ENCODE data around the gene TERT.
"Not testable (repeated sequence)": the region's sequence is repeated elsewhere in the genome, so short reads cannot be mapped to it uniquely, and the experiment has no call there.

The TERT gene

DNA sequence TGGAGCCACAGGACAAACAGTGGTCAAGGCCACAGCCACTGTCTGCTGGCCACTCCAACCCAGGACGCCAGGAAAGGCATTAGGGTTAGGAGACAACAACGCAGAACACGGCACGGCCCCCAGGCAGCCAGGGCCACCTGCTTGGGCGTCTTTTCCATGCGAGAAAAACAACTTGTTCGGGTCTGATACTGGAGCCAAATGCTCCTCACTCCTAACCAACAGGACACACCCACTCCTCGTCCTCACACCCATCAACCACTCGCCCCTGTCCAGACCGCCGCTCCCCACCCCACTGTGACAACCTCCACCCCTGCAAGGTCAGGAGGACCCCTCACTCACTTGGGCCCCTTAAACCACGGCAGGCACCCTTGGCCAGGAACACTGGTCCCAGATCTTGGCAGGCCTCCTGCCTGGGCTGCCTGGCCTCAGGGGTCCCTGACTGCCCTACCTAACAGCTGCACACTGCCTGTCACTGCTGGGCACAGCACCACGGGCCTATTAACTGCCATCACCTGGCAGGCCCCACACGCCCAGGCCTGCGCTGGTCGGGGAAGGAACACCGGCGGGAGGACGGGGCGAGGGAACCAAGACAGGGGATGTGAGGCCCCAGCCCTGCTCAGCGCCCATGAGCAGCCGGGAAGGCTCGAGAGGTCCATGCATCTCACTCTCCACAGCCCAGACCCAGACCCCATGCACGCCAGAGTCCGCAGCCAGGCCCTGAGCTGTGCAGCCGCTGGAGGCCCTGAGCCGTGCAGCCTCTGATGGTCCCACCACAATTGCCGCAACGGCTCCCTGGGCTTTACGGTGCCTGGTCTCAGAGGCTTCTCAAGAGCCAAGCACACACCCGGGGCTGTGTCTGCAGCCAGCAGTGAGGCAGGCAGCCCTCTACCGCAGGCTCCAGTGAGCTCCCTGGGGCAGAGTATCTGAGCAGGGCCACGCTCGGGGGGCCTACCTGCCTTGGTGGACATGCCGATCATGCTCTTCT, 36.3 kb upstream of the TERT start:
- no peak for DNase-seq (ENCODE audit: low read depth)

DNA sequence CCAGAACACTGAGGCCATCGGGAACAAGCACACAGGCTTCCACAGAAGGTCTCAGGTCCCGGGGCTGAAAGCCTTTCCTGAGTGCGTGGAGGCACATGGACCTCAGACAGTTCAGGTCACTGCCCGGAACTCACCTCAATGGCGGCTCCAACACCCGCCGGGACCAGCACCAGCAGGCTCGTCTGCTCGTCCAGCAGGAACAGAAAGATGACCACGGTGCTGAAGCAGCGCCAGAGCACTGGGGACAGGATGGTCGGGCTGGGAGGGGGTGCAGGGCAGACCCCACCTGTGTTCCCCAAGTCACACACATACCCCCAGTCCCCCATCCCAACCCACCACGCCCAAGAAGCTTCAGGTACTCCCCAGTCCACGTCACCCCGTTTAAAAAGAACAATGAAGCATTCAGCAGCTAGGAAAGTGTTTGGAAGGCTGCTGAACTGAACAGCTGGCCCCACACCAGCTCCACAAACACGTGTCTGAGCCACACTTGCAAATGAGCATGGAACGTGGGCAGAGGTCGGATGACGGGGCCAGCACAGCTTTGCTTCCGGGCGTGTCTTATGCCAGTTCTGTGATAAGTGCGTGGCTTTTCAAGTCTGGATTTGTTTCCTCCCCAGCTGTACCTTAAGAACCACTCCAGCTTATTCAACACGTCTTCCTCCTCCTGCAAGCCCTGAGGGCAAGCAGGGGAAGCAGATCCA, 35.4 kb upstream of the TERT start:
- no peak for DNase-seq (ENCODE audit: low read depth)

DNA sequence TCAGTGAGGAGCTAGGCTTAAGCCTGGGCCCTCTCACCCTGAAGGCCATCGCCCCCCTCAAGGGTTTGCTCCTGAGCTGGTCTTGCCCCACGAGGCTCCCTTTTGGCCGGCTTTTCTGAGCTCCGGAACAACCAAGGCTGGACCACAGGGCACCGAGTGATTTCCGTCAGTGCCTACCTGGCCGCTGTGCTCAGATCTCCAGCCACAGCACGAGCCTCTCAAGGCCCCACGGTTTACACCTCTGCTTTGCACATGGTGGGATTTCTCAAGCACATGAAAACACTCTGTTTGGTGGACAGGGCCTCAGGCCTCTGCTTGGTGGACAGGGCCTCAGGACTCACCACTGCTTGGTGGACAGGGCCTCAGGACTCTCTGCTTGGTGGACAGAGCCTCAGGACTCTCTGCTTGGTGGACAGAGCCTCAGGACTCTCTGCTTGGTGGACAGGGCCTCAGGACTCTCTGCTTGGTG, 34.3 kb upstream of the TERT start:
- DNase-seq (ENCODE audit: low read depth): no peak

DNA sequence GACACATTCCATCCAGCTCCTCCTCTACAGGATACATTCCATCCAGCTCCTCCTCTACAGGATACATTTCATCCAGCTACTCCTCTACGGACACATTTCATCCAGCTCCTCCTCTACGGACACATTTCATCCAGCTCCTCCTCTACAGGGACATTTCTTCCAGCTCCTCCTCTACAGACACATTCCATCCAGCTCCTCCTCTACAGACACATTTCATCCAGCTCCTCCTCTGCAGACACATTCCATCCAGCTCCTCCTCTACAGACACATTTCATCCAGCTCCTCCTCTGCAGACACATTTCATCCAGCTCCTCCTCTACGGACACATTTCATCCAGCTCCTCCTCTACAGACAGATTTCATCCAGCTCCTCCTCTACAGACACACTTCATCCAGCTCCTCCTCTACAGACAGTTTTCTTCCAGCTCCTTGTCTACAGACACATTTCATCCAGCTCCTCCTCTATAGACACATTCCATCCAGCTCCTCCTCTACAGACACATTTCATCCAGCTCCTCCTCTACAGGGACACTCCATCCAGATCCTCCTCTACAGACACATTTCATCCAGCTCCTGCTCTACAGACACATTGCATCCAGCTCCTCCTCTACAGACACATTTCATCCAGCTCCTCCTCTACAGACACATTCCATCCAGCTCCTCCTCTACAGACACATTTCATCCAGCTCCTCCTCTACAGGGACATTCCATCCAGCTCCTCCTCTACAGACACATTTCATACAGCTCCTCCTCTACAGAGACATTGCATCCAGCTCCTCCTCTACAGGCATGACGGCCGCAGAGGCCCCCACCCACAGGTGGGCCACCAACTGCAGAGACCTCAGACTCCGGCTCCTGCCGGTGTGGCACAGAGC, 33.6 kb upstream of the TERT start:
- DNase-seq (ENCODE audit: low read depth): not testable (repeated sequence)

DNA sequence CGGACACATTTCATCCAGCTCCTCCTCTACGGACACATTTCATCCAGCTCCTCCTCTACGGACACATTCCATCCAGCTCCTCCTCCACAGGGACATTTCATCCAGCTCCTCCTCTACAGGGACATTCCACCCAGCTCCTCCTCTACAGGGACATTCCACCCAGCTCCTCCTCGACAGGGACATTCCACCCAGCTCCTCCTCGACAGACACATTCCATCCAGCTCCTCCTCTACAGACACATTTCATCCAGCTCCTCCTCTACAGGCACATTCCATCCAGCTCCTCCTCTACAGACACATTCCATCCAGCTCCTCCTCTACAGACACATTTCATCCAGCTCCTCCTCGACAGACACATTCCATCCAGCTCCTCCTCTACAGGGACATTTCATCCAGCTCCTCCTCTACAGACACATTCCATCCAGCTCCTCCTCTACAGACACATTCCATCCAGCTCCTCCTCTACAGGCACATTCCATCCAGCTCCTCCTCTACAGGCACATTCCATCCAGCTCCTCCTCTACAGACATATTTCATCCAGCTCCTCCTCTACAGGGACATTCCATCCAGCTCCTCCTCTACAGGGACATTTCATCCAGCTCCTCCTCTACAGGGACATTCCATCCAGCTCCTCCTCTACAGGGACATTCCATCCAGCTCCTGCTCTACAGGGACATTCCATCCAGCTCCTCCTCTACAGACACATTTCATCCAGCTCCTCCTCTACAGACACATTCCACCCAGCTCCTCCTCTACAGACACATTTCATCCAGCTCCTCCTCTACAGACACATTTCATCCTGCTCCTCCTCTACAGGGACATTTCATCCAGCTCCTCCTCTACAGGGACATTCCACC, 32.3 kb upstream of the TERT start:
- DNase-seq (ENCODE audit: low read depth): not testable (repeated sequence)

DNA sequence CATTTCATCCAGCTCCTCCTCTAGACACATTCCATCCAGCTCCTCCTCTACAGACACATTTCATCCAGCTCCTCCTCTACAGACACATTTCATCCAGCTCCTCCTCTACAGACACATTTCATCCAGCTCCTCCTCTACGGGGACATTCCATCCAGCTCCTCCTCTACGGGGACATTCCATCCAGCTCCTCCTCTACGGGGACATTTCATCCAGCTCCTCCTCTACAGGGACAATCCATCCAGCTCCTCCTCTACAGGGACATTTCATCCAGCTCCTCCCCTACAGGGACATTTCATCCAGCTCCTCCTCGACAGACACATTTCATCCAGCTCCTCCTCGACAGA, 31.6 kb upstream of the TERT start:
- not testable (repeated sequence) for DNase-seq (ENCODE audit: low read depth)

DNA sequence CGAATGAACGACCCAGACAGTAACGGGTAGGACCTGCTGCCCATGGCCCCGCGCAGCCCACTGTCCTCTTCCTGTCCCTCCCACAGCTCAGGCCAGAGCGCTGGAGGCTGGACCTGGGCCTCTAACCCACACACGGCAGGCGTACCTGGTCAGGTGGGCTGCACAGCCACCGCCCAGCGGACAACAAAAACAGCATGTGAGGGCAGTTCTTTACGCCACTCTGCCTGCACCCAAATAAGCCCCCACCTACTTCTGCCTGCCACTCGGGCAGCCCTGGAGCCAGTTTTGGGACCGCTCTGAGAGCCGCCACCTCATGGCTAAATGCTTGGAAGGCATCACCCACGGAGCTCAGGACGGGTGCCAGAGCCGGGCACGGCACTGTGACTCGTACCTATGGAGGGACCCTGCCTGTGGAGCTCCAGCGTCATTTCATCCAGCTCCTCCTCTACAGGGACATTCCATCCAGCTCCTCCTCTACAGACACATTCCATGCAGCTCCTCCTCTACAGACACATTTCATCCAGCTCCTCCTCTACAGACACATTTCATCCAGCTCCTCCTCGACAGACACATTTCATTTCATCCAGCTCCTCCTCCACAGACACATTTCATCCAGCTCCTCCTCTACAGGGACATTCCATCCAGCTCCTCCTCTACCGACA, 31.1 kb upstream of the TERT start:
- DNase-seq (ENCODE audit: low read depth): no peak

DNA sequence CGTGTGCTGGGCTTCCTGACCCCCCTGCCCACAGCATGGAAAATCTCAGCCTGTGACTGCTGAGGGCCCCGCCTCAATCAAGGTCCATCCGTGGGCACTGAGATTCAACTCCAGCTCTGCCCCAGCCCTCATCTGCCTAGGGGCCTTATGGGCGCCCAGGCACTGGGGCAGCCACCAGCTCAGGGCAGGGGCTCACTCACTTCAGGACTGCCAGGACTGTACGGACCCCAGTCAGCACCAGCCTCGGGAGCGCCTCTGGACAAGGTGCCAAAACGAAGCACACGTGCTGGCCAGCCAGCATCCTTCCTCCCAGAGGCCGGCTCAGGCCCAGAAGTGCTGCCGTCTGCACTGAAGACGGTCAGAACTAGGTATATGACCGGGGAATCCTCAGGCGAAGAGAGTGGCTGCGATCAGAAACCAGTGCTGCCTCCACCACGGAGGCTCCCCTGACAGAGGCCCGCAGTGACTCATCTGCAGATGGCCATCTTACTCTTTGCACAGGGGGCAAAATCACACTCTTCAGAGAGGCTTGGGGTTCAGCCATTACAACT, 30.4 kb upstream of the TERT start:
- DNase-seq (ENCODE audit: low read depth): no peak

DNA sequence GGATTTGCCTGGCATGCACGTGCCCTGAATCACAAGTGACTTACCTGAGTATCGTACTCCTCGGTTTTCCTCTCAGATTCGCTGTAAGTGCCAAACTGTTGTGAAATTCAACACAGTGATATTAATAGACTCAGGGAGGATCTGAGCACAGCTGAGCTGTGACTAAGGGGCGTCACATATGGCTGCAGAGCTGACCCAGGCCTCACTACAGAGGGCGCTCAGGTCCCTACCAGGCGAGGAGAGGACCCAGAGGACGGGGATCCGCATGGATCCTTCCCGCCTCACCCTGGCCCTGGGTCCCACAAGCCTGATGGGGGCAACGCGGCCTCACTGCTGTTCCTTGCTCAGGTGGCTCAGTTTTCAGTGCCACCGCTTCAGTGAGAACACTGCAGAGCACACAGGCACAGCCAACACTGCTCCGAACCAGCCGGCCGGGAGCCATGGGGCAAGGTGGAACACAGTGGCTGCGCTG, 29.9 kb upstream of the TERT start:
- DNase-seq (ENCODE audit: low read depth): no peak

DNA sequence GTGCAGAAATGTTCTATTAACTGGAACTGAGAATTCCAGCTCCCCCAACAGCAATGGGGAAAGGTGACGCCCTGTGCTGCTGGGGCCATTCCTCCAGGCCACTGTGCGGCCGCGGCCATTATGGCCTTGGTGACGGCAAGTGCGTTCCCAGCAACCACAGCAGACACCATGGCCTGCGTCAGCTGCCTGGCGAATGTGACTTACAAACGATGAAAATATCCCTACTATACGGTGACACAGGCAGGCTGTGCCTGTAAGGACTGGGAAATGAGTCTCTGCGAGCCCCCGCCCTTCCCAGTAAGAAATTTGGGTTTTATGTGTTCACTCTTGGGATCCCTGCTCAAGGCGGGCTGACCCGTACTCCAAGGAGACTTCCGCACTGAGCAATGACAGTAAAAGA, 29.4 kb upstream of the TERT start:
- DNase-seq (ENCODE audit: low read depth): no peak

DNA sequence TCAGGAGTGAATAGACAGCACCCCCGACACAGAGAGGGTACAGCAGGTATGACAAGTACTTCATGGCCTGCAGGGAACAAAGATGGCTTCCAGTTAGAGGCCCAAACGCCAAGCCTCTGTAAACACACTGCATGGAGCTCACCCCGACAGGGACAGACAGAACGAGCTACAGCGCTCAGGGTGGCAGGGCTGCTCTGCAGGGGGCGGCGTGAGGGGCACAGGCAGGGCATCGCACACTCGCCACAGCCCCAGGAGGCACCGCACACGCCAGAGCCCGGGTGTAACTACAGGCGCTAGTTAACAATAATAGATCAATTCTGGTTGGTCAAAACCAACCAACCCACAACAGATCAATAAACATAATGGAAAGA, 28.9 kb upstream of the TERT start:
- no peak for DNase-seq (ENCODE audit: low read depth)

DNA sequence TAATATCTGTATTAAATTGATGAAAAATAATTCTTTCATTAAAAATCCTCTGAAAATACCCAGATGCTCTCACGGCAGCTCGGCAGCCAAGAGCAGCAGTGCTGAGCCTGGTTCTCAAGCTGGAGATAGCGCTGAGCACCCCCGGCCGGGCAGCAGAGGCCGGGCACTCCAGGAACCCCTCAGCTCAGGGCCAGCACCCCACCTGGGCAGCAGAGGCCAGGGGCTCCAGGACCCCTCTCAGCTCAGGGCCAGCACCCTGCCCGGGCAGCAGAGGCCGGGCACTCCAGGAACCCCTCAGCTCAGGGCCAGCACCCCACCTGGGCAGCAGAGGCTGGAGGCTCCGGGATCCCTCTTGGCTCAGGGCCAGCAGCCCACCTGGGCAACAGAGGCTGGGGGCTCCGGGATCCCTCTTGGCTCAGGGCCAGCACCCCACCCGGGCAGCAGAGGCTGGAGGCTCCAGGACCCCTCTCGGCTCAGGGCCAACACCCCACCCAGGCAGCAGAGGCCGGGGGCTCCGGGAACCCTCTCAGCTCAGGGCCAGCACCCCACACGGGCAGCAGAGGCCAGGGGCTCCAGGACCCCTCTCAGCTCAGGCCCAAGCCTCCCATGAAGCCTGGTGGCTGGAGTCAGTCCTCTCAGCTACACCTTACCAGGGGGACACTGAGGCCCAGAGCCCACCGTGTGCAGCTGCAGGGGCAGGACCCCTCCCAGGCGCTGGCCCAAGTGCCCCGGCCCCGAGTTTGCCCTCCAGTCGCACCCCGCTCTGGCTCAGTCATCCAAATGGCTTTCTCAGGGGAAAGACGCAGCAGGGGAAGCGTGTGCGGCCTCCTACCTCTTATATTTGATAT, 28.3 kb upstream of the TERT start:
- DNase-seq (ENCODE audit: low read depth): no peak

DNA sequence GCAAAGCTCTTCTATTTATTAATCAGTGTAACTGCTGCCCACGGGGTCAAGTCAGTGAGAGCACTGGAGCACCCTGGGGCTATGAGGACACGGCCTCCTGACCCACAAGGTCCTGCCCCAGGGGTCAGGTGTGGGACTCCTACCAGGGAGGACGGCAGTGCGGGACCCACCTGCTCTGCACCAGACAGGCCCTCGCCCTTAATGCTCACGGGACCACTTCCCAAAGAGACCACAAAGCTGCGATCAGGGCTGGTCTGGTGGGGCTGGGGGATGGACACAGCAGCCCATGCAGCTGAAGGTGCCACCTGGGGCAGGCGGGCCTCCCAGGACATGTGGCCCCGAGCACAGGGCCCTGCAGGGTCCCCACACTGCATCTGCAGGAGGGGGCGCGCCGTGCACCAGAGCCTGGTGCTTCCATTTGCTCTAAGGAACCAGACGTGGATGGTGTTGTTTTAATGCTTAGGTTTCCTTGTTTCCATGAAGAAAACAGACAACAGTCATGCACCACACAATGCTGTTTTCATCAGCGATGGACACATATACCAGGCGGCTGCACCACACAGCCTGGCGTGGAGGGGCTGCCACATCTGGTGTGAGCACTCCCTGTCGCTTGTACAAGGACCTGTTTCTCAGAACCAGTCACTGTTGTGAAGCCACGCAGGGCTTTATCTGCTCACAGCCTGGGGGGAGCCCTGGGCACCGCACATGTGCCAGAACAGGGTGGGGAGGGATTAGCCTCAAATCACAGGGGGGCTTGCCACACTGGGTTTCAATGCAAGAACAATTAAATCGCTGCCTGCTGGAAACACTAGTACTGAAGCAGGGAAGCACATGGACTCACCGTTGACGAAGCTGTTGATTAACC, 27.4 kb upstream of the TERT start:
- no peak for DNase-seq (ENCODE audit: low read depth)

DNA sequence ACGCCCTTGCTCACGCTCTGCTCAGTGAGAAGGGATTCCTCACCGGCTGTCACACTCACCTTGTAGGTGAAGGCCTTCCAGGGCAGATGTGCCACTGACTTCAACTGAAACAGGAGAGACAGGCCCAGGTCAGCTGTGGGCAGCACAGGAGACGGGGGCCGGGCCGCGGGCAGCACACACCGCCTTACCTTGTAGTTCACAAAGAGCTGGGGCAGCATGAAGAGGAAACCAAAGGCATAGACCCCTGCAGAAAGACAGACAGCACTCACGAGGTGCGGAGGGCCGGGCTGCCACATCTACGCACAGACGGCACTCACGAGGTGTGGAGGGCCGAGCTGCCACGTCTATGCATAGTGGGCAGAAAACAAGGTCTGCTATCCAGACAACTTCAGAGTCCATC, 26.7 kb upstream of the TERT start:
- DNase-seq (ENCODE audit: low read depth): no peak

DNA sequence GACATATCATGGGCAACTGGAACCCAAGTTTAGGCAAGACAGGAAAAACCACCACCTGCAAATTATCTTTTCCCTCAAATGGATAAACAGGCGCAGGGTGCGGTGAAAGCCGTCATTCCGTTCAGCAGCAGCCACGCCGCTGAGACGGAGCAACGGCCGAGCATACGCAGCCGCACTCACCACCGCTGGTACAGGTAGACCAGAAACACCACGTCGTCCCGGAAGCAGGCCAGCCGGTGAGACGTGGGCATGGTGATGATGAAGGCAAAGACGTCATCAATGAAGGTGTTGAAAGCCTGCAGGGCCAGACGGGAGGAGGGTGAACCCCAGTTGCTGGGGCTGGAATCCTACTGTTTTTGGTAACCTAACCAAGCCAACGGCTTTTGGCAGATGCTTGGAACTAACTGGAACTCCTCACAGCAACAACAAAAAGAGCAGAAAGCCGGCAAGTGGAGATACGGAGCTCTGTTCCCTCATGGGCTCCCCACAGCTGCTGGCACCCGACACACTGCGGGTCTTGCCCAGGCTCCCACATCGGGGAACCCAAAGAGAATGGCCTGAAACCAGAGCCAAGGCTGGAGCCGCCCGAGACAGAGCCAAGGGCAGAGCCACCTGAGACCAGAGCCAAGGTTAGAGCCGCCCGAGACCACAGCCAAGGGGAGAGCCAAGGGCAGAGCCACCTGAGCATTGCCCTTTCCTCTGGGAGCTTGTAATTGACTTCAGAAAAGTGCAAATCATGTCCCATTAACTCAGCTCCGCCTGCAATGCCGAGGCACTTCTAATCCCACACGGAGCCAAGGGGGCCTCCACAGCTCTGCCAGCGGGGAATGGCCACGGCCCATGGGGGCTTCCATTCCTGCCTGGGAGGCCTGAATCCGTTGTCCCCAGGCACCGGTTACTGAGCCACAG, 25.8 kb upstream of the TERT start:
- no peak for DNase-seq (ENCODE audit: low read depth)

DNA sequence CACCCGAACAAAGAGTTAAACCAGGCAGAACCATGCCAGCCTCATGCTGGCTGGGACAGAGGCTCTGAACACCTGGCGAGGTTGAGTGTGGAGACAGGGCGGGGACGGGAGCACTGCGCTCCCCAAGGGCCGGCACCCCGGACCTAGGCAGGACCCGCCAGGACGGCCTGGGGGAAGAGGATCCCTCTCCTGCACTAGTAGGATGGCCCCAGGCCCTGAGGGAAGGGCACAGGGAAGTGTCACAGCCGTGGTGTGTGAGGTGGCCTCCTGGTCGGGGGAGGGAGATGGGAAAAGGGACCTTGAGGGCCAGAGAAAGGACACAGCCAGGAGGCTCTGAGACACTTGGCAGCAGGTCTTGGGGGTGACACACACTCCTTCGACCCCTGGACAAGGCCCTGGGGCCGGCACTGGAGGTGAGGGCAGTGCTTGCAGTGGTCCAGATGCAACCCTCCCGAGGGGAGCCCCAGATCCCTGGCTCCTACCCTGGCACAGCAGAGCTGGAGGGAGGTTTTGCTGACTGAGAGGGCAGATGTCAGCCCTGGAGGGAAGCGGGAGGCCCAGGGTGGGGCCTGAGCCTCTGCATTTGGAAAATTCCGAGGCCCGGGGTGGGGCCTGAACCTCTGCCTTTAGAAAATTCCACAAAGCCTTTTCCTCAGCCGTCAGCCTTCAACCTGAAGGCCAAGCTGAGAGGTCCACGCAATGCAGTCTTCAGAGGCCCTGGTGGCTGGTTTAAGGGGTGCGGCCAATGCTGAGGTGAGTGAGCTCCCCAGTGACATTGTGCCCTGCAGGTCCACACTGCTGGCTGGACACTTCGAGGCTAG, 24.8 kb upstream of the TERT start:
- no peak for DNase-seq (ENCODE audit: low read depth)
